ENCODE measurements around the gene RASL11A.

Gene RASL11A

DNA sequence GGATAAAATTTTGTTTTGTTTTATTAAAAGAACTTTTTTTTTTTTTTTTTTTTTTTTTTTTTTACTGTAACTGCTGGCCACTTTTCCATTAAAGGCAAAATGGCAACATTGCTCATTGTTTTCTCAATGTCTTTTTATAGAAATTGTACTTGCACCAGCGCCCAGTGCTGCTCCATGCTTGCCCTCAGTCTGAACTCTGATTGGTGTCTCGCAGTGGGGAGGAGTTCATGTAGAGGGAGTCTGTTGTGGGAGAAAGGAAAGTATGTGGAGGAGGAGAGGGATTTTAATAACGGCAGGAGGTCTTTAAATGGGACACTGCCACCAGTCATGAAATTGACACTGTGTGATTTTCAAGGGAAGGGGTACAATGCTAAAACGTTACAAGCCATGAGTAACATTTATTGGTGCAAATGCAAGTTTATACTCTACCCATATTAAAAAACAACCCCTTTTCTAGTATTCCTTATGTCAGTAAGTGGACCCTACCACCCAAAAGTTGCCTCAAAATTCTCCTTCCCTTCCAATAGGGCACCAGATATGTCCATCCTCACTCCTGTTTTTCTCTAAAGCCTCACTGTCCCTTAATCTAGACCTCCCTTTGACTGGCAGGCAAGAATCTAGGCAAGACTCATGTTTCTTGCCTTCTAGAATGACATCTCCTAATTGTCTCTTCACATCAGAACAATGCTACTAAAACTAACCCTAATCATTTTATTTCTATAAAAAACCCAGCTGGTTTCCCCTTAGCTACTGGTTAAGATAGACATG, 3.2 kb downstream of the RASL11A start:
- Histone ChIP-seq H3K23ac (ENCODE audit: low read length in 2 of 2) (no peak overlapping the region), H3K18ac (ENCODE audit: low read depth in 1 of 2, low read length in 2 of 2) (no peak overlapping the region), H3K9me3 (ENCODE audit: control insufficient read depth, low read length) (no peaks in the 10 kb centered on the region), H2BK120ac (ENCODE audit: low read depth, low read length) (no peak overlapping the region), H2BK15ac (ENCODE audit: low read depth, poor library complexity, severe bottlenecking) (no peak overlapping the region), H4K91ac (ENCODE audit: low read length) (no peak overlapping the region), H3K14ac (ENCODE audit: low read length in 2 of 2) (no peak overlapping the region), H3K27ac (ENCODE audit: low read length, poor library complexity, severe bottlenecking) (no peak overlapping the region), H2AK5ac (ENCODE audit: low read length, severe bottlenecking) (no peak overlapping the region), H3K36me3 (ENCODE audit: control insufficient read depth in 1 of 2, insufficient read depth in 2 of 2, low read depth in 1 of 2, low read length in 2 of 2) (peaks cover 0 to 5% of the 10 kb centered on the region in 2 experiments), H3K27me3 (ENCODE audit: control insufficient read depth in 1 of 2, insufficient read depth in 1 of 2, low read length in 2 of 2) (peaks cover 0 to 33% of the 10 kb centered on the region in 2 experiments), H3K4me3 (ENCODE audit: insufficient read depth in 1 of 2, low read depth in 1 of 2, low read length in 2 of 2) (no peak overlapping the region), H3K9ac (ENCODE audit: low read length) (no peak overlapping the region), H3K79me1 (replicated peaks; ENCODE audit: low read length, poor library complexity, severe bottlenecking) (no peaks in the 10 kb centered on the region), H3K4me1 (ENCODE audit: control insufficient read depth, insufficient read depth, low read depth, low read length) (peaks cover 11% of the 10 kb centered on the region), H2BK12ac (ENCODE audit: low read length in 2 of 2) (no peak overlapping the region), H3K4me2 (ENCODE audit: low read length, poor library complexity, severe bottlenecking) (no peak overlapping the region), H4K8ac (ENCODE audit: low read length) (no peak overlapping the region), H2BK5ac (ENCODE audit: low read depth, low read length, poor library complexity, severe bottlenecking) (no peak overlapping the region), H2AFZ (ENCODE audit: low read depth, low read length) (no peak overlapping the region), H3K4ac (ENCODE audit: low read depth in 1 of 2, low read length in 2 of 2) (no peak overlapping the region)
- WGBS = 74% methylated on average over 4 of the region's 4 CpGs
- no peak for DNase-seq

DNA sequence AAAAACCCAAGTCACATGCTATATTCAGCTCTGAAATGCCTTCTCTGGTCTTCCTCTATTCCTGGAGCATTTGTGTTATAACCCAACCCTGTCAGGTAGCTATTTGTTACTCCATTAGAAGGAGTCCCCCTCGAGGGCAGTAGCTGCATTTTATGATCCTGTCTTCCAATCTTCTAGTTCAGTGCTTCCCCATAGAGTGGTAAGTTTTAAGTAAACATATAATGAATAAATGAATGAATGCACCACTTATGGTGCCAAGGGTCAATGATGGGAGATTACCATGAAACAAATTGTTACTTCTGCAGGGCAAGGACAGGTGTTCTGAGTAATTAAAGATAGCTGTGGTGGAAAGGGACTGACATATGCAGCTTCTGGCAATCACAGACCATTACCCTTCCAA, 4.0 kb downstream of the RASL11A start:
- H3K18ac ChIP-seq (ENCODE audit: low read depth in 1 of 2, low read length in 2 of 2) = no peak overlapping the region
- H3K4me2 ChIP-seq (ENCODE audit: low read length, poor library complexity, severe bottlenecking) = no peak overlapping the region
- WGBS = 50% methylated on average over 1 of the region's 1 CpG
- H2AK5ac ChIP-seq (ENCODE audit: low read length, severe bottlenecking) = no peak overlapping the region
- no peak overlapping the region for H2BK12ac ChIP-seq (ENCODE audit: low read length in 2 of 2)
- no peak overlapping the region for H3K9ac ChIP-seq (ENCODE audit: low read length)
- no peak overlapping the region for H2BK120ac ChIP-seq (ENCODE audit: low read depth, low read length)
- H3K9me3 ChIP-seq (ENCODE audit: control insufficient read depth, low read length) = no peaks in the 10 kb centered on the region
- peaks cover 0 to 38% of the 10 kb centered on the region in 2 experiments for H3K27me3 ChIP-seq (ENCODE audit: control insufficient read depth in 1 of 2, insufficient read depth in 1 of 2, low read length in 2 of 2)
- H3K79me1 ChIP-seq (replicated peaks; ENCODE audit: low read length, poor library complexity, severe bottlenecking) = no peaks in the 10 kb centered on the region
- no peak overlapping the region for H3K4me3 ChIP-seq (ENCODE audit: insufficient read depth in 1 of 2, low read depth in 1 of 2, low read length in 2 of 2)
- no peak overlapping the region for H2BK5ac ChIP-seq (ENCODE audit: low read depth, low read length, poor library complexity, severe bottlenecking)
- no peak overlapping the region for H3K23ac ChIP-seq (ENCODE audit: low read length in 2 of 2)
- no peak overlapping the region for H3K4ac ChIP-seq (ENCODE audit: low read depth in 1 of 2, low read length in 2 of 2)
- peaks cover 13% of the 10 kb centered on the region for H3K4me1 ChIP-seq (ENCODE audit: control insufficient read depth, insufficient read depth, low read depth, low read length)
- no peak for DNase-seq
- no peak overlapping the region for H4K91ac ChIP-seq (ENCODE audit: low read length)
- H3K36me3 ChIP-seq (ENCODE audit: control insufficient read depth in 1 of 2, insufficient read depth in 2 of 2, low read depth in 1 of 2, low read length in 2 of 2) = peaks cover 0 to 5% of the 10 kb centered on the region in 2 experiments
- H3K27ac ChIP-seq (ENCODE audit: low read length, poor library complexity, severe bottlenecking) = no peak overlapping the region
- no peak overlapping the region for H2AFZ ChIP-seq (ENCODE audit: low read depth, low read length)
- H4K8ac ChIP-seq (ENCODE audit: low read length) = no peak overlapping the region
- H2BK15ac ChIP-seq (ENCODE audit: low read depth, poor library complexity, severe bottlenecking) = no peak overlapping the region
- no peak overlapping the region for H3K14ac ChIP-seq (ENCODE audit: low read length in 2 of 2)

DNA sequence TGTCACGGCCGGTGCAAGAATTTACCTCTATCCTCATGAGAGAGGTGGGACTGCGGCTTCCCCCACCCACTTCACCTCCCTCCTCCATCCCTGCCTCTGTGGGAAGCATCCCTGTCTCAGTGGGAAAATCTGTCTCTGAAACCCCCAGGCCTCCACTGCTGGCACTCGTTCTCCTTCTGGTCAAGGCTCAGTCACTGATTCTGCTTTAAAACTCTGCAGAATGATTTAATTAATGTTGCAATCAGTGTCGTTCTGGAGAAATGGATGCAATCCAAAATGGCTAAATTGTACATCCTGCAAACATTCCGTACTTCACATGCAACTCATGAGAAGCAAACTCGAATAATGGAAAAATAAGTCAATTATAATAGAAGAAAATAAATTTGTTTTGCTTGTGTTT, 5.6 kb downstream of the RASL11A start:
- Histone ChIP-seq H3K79me1 (replicated peaks; ENCODE audit: low read length, poor library complexity, severe bottlenecking) (no peaks in the 10 kb centered on the region), H2BK120ac (ENCODE audit: low read depth, low read length) (no peak overlapping the region), H3K9me3 (ENCODE audit: control insufficient read depth, low read length) (no peaks in the 10 kb centered on the region), H3K4ac (ENCODE audit: low read depth in 1 of 2, low read length in 2 of 2) (no peak overlapping the region), H2BK5ac (ENCODE audit: low read depth, low read length, poor library complexity, severe bottlenecking) (no peak overlapping the region), H3K23ac (ENCODE audit: low read length in 2 of 2) (no peak overlapping the region), H2BK15ac (ENCODE audit: low read depth, poor library complexity, severe bottlenecking) (no peak overlapping the region), H2AFZ (ENCODE audit: low read depth, low read length) (no peak overlapping the region), H3K27ac (ENCODE audit: low read length, poor library complexity, severe bottlenecking) (no peak overlapping the region), H3K18ac (ENCODE audit: low read depth in 1 of 2, low read length in 2 of 2) (no peak overlapping the region), H3K4me3 (ENCODE audit: insufficient read depth in 1 of 2, low read depth in 1 of 2, low read length in 2 of 2) (no peak overlapping the region), H2BK12ac (ENCODE audit: low read length in 2 of 2) (no peak overlapping the region), H4K8ac (ENCODE audit: low read length) (no peak overlapping the region), H3K14ac (ENCODE audit: low read length in 2 of 2) (no peak overlapping the region), H3K27me3 (ENCODE audit: control insufficient read depth in 1 of 2, insufficient read depth in 1 of 2, low read length in 2 of 2) (peaks cover 3 to 43% of the 10 kb centered on the region in 2 experiments), H3K9ac (ENCODE audit: low read length) (no peak overlapping the region), H4K91ac (ENCODE audit: low read length) (no peak overlapping the region), H3K4me1 (ENCODE audit: control insufficient read depth, insufficient read depth, low read depth, low read length) (peaks cover 11% of the 10 kb centered on the region), H2AK5ac (ENCODE audit: low read length, severe bottlenecking) (no peak overlapping the region), H3K36me3 (ENCODE audit: control insufficient read depth in 1 of 2, insufficient read depth in 2 of 2, low read depth in 1 of 2, low read length in 2 of 2) (peaks cover 0 to 5% of the 10 kb centered on the region in 2 experiments), H3K4me2 (ENCODE audit: low read length, poor library complexity, severe bottlenecking) (no peak overlapping the region)
- whole genome bisulfite sequencing = 84% methylated on average over 6 of the region's 7 CpGs
- no peak for DNase-seq

DNA sequence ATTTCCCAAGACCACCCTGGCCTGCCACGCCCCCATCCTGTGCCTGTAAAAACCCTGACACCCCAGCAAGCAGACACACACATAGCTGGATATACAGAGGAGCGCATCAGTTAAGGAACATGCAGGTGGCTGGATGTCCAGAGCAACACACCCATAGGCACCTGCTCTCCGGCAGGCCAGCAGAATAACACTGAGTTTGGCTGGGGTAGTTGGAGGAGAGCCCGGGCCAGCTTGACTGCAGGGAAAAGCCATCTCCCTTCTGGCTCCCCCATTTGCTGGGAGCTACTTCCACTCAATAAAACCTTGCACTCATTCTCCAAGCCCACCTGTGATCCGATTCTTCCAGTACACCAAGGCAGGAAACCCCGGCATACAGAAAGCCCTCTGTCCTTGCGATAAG, 8.9 kb downstream of the RASL11A start:
- no peak overlapping the region for H3K4me3 ChIP-seq (ENCODE audit: insufficient read depth in 1 of 2, low read depth in 1 of 2, low read length in 2 of 2)
- no peak overlapping the region for H2BK5ac ChIP-seq (ENCODE audit: low read depth, low read length, poor library complexity, severe bottlenecking)
- H3K27ac ChIP-seq (ENCODE audit: low read length, poor library complexity, severe bottlenecking) = no peak overlapping the region
- no peak for DNase-seq
- H3K9me3 ChIP-seq (ENCODE audit: control insufficient read depth, low read length) = no peaks in the 10 kb centered on the region
- H3K4ac ChIP-seq (ENCODE audit: low read depth in 1 of 2, low read length in 2 of 2) = no peak overlapping the region
- no peak overlapping the region for H3K18ac ChIP-seq (ENCODE audit: low read depth in 1 of 2, low read length in 2 of 2)
- no peak overlapping the region for H2AFZ ChIP-seq (ENCODE audit: low read depth, low read length)
- no peak overlapping the region for H4K8ac ChIP-seq (ENCODE audit: low read length)
- H3K27me3 ChIP-seq (ENCODE audit: control insufficient read depth in 1 of 2, insufficient read depth in 1 of 2, low read length in 2 of 2) = peaks cover 8 to 55% of the 10 kb centered on the region in 2 experiments
- H2AK5ac ChIP-seq (ENCODE audit: low read length, severe bottlenecking) = no peak overlapping the region
- no peak overlapping the region for H3K4me2 ChIP-seq (ENCODE audit: low read length, poor library complexity, severe bottlenecking)
- H3K36me3 ChIP-seq (ENCODE audit: control insufficient read depth in 1 of 2, insufficient read depth in 2 of 2, low read depth in 1 of 2, low read length in 2 of 2) = no peaks in the 10 kb centered on the region
- no peak overlapping the region for H3K9ac ChIP-seq (ENCODE audit: low read length)
- H2BK12ac ChIP-seq (ENCODE audit: low read length in 2 of 2) = no peak overlapping the region
- peaks cover 2% of the 10 kb centered on the region for H3K4me1 ChIP-seq (ENCODE audit: control insufficient read depth, insufficient read depth, low read depth, low read length)
- H3K23ac ChIP-seq (ENCODE audit: low read length in 2 of 2) = no peak overlapping the region
- H3K14ac ChIP-seq (ENCODE audit: low read length in 2 of 2) = peak overlapping the region in 1 of 2 experiments; percentile 36
- H2BK15ac ChIP-seq (ENCODE audit: low read depth, poor library complexity, severe bottlenecking) = no peak overlapping the region
- H3K79me1 ChIP-seq (replicated peaks; ENCODE audit: low read length, poor library complexity, severe bottlenecking) = no peaks in the 10 kb centered on the region
- H4K91ac ChIP-seq (ENCODE audit: low read length) = no peak overlapping the region
- 90% methylated on average over 7 of the region's 7 CpGs for WGBS
- no peak overlapping the region for H2BK120ac ChIP-seq (ENCODE audit: low read depth, low read length)
